H54 (cell line): Measurements from ENCODE around the gene SH2D1B.
A peak's percentile ranks its signal among the peaks of the same experiment; 100 is the strongest.
"Not testable (repeated sequence)": the region's sequence is repeated elsewhere in the genome, so short reads cannot be mapped to it uniquely, and the experiment has no call there.

ENCODE experiments used
- DNase-seq: peaks from one replicate; pipeline ENCODE4 v3.0.0; 2011; ENCODE audit warnings: low spot score, mixed read lengths; ENCODE audit not compliant: insufficient read length
- FAIRE-seq: peaks from 3 replicates; lab custom pipeline; 2011; peaks lifted over from hg19 to GRCh38; lab: Jason Lieb, UNC
- POLR2A ChIP-seq: IDR thresholded peaks from 2 replicates; pipeline ENCODE4 v1.6.1; 2011; ENCODE audit warnings: low read depth, mild to moderate bottlenecking, low read length

The SH2D1B gene, protein sequence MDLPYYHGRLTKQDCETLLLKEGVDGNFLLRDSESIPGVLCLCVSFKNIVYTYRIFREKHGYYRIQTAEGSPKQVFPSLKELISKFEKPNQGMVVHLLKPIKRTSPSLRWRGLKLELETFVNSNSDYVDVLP

DNA sequence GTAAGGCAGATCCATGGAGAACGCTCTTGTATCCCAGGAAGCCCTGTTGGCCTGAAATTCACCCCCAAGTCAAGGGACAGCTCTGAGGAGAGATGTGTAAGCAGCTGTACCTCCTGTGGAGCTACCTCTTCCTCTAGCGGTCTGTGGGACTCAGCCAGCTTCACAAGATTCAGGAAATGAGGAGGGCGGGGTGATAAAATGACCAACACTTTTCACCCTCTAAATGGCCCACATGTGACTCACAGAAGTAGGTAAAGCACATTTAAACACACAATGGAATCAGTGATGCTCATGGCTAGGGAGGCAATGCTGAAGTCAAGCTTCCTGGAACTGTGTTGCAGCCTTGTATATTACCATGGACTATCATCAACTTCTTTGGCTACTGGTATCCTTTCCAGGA lies at the start of gene SH2D1B:
Gene SH2D1B (minus strand): TSS at position 135 of the 400 bp plus-strand sequence. CDS start 120 bp downstream, at position 15.
- TF ChIP-seq POLR2A: no peak
- peak; percentile 98 for FAIRE-seq
- peak; percentile 64 for DNase-seq

DNA sequence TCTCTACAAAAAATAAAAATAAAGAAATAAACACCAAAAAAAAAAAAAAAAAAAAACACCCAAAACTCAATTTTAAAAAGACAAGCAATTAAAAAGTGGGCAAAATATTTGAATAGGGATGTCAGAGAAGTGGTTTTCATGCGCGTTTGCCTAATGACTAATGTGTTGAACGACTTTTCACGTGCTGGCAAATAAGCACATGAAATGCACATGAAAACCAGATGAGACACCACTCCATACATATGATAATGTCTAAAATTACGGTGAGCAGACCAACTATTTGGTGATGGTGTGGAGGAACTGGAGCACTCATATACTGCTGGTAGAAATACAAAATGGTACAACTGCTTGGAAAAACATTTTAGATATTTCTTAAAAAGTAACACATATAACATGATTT lies 46.3 kb upstream of the SH2D1B start:
- DNase-seq (no peak), FAIRE-seq (no peak)
- no peak for TF ChIP-seq POLR2A

DNA sequence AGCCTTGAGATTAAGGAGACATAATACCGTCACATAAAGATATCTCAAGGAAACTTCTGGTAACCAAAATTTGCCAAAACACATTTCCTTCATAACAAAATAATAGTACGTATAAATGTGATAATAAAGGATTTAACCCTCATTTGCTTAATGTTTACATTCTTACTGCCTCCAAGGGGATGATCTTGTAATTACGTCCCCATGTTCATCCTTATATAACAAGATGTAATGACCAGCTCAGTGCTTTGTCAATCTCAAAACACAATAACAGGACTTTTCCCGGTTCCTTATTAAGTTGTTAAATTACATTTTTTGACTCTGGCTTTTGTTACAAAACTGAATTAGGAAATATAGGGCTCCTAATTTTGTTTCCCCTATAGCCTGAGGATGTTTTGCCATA lies 44.4 kb upstream of the SH2D1B start:
- no peak for TF ChIP-seq POLR2A
- DNase-seq: no peak
- no peak for FAIRE-seq

DNA sequence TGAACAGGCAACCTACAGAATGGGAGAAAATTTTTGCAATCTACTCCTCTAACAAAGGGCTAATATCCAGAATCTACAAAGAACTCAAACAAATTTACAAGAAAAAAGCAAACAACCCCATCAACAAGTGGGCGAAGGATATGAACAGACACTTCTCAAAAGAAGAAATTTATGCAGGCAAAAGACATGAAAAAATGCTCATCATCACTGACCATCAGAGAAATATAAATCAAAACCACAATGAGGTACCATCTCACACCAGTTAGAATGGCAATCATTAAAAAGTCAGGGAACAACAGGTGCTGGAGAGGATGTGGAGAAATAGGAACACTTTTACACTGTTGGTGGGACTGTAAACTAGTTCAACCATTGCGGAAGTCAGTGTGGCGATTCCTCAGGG lies 42.4 kb upstream of the SH2D1B start:
- FAIRE-seq, DNase-seq: not testable (repeated sequence)

DNA sequence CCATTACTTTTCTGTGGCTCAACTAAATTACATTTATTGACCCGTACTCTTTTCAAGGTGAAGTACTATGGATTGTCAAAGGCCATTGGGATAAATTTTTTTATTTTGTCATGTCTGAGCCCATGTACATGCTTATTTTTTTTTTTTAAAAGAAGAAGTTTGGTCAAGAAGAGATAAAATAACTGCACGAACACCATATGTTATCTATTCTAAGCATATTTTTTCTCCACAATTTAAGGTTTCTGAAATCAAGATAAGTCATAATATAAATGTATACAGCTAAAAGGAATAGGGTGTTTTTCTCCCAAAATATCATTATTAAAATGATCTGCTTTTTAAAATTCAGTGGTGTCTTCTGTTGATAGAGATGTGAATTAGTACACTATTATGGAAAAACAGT lies 35.0 kb upstream of the SH2D1B start:
- no peak for TF ChIP-seq POLR2A
- no peak for FAIRE-seq

DNA sequence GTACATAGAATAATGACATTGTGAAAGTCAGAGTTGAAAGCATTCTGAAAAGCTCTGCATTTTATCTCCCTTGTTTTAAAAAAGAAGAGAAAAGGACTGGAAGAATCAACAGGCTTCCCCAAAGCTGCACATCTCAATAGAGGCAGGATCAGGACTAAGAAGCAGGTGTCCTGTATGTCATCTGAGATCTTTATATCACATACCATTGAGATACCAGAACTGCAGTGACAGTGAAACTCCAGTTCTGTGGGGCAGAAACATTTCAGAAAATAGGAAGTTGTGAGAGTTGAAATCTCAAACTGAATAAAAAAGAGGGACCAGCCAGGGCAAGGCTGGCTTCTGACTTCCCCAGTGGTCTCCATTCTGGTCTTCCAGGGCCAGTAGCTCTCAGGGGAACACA lies 33.0 kb upstream of the SH2D1B start:
- FAIRE-seq: no peak
- no peak for DNase-seq
- TF ChIP-seq POLR2A: no peak

More for the DNA sequence above, 35.0 kb upstream of the SH2D1B start:
- no peak for DNase-seq

DNA sequence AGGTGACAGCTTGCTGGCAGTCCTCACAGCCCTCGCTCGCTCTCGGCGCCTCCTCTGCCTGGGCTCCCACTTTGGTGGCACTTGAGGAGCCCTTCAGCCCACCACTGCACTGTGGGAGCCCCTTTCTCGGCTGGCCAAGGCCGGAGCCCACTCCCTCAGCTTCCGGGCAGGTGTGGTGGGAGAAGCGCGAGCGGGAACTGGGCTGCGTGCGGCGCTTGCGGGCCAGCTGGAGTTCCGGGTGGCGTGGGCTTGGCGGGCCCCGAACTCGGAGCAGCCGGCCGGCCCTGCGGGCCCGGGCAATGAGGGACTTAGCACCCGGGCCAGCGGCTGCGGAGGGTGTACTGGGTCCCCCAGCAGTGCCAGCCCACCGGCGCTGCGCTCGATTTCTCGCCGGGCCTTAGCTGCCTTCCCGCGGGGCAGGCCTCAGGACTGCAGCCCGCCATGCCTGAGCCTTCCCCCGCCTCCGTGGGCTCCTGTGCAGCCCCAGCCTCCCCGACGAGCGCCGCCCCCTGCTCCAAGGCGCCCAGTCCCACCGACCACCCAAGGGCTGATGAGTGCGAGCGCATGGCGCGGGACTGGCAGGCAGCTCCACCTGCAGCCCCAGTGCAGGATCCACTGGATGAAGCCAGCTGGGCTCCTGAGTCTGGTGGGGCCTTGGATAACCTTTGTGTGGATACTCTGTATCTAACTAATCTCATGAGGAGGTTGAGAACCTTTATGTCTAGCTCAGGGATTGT lies 21.2 kb upstream of the SH2D1B start:
- DNase-seq, FAIRE-seq: not testable (repeated sequence)

DNA sequence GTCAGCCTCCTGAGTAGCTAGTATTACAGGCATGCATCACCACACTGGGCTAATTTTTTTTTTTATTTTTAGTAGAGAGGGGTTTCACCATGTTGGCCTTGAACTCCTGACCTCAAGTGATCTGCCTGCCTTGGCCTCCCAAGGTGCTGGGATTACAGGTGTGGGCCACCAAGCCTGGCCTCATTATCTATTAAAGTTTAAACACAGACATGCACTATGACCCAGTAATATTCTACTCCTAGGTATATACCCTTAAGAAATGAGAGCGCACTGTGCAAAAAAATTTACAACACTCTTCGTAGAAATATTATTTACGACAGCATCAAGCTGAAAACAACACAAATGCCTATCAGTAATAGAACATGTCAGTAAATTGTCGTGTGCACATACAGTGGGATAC lies 18.6 kb upstream of the SH2D1B start:
- FAIRE-seq (no peak), DNase-seq (no peak)
- no peak for TF ChIP-seq POLR2A

DNA sequence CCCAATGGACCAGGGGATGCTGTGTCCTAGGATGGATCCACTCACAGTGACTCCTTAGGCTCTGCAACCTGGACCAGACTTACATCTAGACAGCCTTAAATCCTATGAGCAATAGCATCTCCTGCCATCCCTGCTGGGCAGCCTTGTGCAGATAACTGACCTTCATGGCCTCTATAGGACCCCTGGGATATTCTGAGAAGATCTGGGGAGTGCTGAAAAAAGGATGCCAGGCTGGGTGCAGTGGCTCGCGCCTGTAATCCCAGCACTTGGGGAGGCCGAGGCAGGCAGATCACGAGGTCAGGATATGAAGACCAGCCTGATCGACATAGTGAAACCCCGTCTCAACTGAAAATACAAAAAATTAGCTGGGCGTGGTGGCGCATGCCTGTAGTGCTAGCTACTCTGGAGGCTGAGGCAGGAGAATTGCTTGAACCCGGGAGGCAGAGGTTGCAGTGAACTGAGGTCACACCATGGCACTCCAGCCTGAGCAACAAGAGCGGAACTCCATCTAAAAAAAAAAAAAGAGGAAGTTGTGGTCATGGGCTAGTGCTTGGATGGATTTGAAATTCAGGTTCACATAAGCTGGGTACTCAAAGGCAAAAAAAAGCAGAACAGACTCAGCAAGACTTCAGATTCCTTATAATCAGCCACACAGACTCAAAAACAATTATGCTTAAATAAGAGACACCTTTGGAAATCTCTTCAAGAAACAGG lies 10.9 kb upstream of the SH2D1B start:
- TF ChIP-seq POLR2A: no peak
- DNase-seq (no peak), FAIRE-seq (no peak)

DNA sequence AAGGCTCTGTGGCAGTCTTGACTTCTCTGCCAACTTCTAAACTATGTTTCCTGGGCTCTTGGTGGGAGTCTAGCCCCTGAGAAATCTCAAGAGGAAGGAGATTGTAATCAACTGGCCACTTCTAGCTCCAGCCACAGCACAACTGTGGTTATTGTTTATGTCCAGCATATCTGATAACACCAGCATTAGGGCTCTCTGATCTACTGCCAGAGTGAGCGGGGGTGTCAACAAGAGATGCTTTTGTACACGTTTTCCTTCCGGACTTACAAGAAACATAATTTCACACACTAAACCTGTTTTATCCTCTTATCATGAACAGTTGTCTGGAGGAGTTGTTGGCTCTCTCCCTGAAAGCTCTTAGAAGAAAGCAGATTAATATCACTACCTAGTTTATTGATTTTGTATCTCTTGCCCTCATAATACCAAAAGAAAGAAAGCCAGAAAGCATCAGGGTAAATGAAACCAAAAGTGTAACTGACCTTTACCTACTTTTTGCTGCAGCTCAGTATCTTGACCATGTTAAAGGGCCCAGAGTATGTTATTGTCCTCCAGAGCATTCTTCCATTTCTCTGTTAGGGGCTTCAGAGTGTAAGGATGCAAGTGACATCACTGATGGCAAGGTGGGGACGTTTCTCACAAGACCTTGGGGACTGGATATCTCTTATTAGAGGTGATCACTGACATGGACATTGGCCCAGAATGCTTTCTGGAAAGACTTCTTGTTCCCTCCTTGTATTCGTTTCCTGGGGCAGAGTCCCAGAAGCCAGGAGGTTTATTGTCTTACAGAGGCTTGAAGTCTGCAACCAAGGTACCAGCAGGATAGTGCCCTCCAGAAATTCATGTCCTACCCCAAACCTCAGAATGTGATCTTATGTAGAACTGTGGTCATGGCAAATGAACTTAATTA lies 9.6 kb upstream of the SH2D1B start:
- FAIRE-seq (no peak), DNase-seq (no peak)
- no peak for TF ChIP-seq POLR2A

DNA sequence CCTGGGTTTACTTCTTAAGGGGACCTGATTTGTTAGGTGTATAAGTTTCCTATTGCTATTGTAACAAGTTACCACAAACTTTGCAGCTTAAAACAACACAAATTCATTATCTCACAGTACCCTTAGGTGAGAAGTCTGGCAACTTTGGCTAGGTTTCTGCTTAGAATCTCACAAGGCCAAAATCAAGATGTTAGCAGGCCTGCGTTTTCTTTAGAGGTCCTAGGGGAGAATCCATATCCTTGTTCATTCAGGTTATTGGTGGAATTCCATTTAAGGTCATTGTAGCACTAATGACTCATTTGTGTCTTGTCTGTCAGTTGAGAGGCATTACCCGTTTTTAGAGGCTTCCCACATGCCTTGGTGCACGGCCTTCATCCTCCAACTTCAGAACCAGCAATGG lies 8.2 kb upstream of the SH2D1B start:
- no peak for TF ChIP-seq POLR2A
- no peak for DNase-seq
- no peak for FAIRE-seq

DNA sequence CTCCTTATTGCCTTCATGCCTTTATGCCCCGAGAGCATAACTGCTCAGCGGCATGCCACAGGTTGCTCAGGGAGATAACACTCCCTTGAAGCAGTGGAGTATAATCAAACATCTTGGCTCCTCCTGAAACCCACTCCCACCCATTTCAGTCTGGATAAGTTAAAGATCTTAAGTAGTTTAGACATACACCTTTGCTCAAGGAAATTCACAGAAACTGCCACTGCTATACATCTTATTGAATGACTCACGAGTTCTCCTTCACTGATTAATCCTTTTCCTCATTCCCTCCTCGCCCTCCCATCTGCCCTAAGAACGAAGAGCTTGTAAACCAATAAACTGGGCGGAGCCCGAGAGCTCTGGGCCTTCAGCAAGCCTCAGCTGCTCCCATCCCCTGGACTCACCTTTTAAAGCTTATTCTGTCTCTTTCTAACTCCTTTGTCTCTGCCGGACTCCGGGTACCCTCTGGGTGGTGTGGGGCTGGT lies 7.6 kb upstream of the SH2D1B start:
- not testable (repeated sequence) for DNase-seq, FAIRE-seq

DNA sequence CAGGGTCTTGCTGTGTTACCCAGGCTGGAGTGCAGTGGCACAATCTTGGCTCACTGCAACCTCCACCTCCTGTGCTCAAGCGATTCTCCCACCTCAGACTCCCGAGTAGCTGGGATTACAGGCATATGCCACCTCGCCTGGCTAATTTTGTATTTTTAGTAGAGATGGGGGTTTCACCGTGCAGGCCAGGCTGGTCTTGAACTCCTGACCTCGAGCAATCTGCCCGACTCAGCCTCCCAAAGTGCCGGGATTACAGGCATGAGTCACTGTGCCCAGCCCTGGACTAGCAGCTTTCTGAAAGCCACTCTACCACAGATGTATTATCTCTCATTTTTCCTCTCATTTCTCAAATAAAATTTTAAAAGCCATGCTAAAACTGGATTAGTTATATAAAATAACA lies 6.6 kb upstream of the SH2D1B start:
- not testable (repeated sequence) for DNase-seq, FAIRE-seq

DNA sequence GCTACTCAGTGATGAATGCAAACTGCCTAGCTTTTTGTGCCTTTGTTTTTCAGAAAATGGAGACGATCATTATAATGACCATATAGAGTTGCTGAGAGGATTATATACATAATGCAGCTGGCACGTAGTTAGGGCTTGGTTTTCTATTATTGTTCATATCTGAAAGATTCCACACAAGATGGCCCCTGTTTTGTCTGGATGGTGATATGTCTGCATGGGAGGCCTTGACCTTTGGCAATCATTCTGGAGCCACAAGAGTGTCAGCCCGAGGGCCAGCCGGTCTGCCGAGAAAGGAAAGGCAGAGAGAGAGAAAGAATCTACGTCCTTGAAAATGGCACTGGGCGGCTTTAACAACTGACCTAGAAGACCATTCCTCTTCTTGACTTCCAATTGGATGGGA lies 5.7 kb upstream of the SH2D1B start:
- FAIRE-seq: no peak
- DNase-seq: no peak
- no peak for TF ChIP-seq POLR2A
